ENCODE data around the gene MIS12. TPM values are rescaled to one million over a fixed set of nuclear protein-coding genes. Genes with fewer than 3 reads are reported as not detected.
A peak's percentile ranks its signal among the peaks of the same experiment; 100 is the strongest.

Gene MIS12
- total RNA-seq, 4 donors from 2014 or later, result 5.6 to 19.1 (median 12.9) TPM

DNA sequence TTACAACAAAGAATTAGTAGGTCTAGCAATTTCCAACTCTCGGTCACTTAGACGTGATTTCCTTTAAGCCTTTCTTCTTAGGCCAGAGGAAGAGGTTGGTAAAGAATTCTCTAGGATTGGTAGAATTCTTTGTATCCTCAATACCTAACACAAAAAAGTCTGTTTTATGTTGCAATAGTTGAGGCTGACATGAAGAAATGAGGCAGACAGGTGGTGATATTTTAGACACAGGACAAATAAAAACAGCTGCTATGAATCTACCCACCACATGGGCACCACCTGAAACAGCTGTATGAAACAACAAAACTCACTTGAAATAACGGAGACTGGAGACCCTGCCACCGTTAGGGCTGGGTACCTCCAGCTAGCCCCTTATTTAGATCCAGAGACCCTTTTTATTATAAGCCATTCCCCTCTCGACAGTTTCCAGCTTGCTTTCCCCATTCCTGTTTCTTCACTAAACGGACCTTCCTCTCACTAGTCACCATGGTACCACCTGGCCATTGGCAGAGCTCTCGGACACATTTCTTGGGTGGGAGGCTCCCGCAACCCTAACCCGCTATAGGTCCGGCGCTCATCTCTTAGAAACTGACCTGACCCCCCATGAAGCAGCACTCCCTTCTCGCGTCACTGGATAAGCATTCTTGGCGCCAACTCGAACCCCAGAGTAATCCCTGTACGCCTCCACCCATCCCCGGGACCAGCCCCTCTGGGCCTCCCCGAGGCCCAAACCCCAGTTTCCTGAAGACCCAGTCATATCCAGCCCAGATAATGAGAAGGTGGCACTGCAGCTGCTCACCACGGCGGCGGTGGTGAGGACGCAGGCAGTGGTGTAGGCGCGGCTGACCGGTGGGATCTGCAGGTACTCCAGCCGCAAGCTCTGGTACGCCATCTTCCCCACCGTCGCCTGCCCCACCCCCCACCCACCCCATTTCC, 828 bp upstream of the MIS12 start, which contains the start of gene DERL2:
Gene DERL2, minus strand, starts transcription at position 909 of the 936 bp plus-strand sequence. Its CDS starts 17 bp downstream, at position 892.
- Histone ChIP-seq H3K27me3 (no peaks in the 10 kb centered on the region), H3K27ac (peak within 1 kb of the TSS; percentile 98 to 99 (median 98)), H3K9me3 (no peaks in the 10 kb centered on the region), H3K36me3 (peaks cover 0 to 46% (median 15%) of the 10 kb centered on the region in 4 donors), H3K4me1 (peaks cover 14 to 30% (median 21%) of the 10 kb centered on the region in 4 donors), H3K4me3 (peak within 1 kb of the TSS; percentile 85 to 100 (median 92))
- 6 to 16% methylated on average over 9 to 29 of the region's 29 CpGs for WGBS, 2 donors (ENCODE audit: low coverage in 1 of 2)
- in situ Hi-C loops (cut with MboI; ENCODE audit: low pct_ligation_motif_present in 1 of 4, low pct_unique_long_range_greater_than_20kb in 1 of 4, low sequenced_read_pairs in 3 of 4) (no loop called here), intact Hi-C loops (cut with DNase I; ENCODE audit: low total_unique reads) (no loop called here)
- no peak for DNase-seq
- TF ChIP-seq POLR2AphosphoS5 (IDR thresholded peaks at IDR 0.05), result peak in 2 of 3 donors; percentile 25 to 39
- no peak for TF ChIP-seq POLR2A (IDR thresholded peaks at IDR 0.05)

DNA sequence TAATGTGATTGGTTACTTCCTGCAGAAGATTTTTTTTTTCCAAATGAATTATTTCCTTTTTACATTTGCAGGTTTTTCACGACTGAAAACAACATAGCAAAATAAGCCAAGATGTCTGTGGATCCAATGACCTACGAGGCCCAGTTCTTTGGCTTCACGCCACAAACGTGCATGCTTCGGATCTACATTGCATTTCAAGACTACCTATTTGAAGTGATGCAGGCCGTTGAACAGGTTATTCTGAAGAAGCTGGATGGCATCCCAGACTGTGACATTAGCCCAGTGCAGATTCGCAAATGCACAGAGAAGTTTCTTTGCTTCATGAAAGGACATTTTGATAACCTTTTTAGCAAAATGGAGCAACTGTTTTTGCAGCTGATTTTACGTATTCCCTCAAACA, 2.4 kb downstream of the MIS12 start:
- WGBS, 2 donors (ENCODE audit: low coverage in 1 of 2), result 82 to 83% methylated on average over 4 to 8 of the region's 8 CpGs
- no peak for TF ChIP-seq POLR2A (IDR thresholded peaks at IDR 0.05)
- no peak for TF ChIP-seq EP300 (IDR thresholded peaks at IDR 0.05; ENCODE audit: low read depth)
- no peak for TF ChIP-seq POLR2AphosphoS5 (IDR thresholded peaks at IDR 0.05)
- TF ChIP-seq, protein P1, sequence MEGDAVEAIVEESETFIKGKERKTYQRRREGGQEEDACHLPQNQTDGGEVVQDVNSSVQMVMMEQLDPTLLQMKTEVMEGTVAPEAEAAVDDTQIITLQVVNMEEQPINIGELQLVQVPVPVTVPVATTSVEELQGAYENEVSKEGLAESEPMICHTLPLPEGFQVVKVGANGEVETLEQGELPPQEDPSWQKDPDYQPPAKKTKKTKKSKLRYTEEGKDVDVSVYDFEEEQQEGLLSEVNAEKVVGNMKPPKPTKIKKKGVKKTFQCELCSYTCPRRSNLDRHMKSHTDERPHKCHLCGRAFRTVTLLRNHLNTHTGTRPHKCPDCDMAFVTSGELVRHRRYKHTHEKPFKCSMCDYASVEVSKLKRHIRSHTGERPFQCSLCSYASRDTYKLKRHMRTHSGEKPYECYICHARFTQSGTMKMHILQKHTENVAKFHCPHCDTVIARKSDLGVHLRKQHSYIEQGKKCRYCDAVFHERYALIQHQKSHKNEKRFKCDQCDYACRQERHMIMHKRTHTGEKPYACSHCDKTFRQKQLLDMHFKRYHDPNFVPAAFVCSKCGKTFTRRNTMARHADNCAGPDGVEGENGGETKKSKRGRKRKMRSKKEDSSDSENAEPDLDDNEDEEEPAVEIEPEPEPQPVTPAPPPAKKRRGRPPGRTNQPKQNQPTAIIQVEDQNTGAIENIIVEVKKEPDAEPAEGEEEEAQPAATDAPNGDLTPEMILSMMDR (IDR thresholded peaks at IDR 0.05), result no peak
- Histone ChIP-seq H3K4me3 (no peak overlapping the region), H3K4me1 (peaks cover 14 to 30% (median 21%) of the 10 kb centered on the region in 4 donors), H3K9me3 (no peaks in the 10 kb centered on the region), H3K27me3 (no peaks in the 10 kb centered on the region), H3K27ac (no peak overlapping the region), H3K36me3 (peaks cover 0 to 20% (median 8%) of the 10 kb centered on the region in 4 donors)
- in situ Hi-C loops (cut with MboI; ENCODE audit: low pct_ligation_motif_present in 1 of 4, low pct_unique_long_range_greater_than_20kb in 1 of 4, low sequenced_read_pairs in 3 of 4), result no loop called here
- intact Hi-C loops (cut with DNase I; ENCODE audit: low total_unique reads), result no loop called here
- DNase-seq, result no peak

DNA sequence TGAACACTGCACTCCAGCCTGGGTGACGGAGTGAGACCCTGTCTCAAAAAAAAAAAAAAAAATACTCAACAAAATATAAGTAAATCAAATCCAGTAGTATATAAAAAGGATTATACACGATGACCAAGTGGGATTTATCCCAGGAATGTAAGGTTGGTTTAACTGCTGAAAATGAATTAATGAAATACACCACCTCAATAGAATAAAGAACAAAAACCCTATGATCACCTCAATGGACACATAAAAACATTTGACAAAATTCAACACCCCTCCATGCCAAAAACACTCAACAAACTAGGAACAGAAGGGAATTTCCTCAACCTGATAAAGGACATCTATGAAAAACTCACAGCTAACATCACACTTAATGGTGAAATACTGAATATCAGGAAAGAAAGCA, 6.6 kb downstream of the MIS12 start:
- Histone ChIP-seq H3K4me3 (no peak overlapping the region), H3K27ac (no peak overlapping the region), H3K27me3 (no peaks in the 10 kb centered on the region), H3K4me1 (peaks cover 0 to 6% (median 2%) of the 10 kb centered on the region in 4 donors), H3K36me3 (peaks cover 0 to 16% (median 8%) of the 10 kb centered on the region in 4 donors), H3K9me3 (no peaks in the 10 kb centered on the region)
- intact Hi-C loops (cut with DNase I; ENCODE audit: low total_unique reads) (no loop called here), in situ Hi-C loops (cut with MboI; ENCODE audit: low pct_ligation_motif_present in 1 of 4, low pct_unique_long_range_greater_than_20kb in 1 of 4, low sequenced_read_pairs in 3 of 4) (no loop called here)
- no peak for TF ChIP-seq EP300 (IDR thresholded peaks at IDR 0.05; ENCODE audit: low read depth)
- TF ChIP-seq POLR2AphosphoS5 (IDR thresholded peaks at IDR 0.05), result no peak
- TF ChIP-seq, protein P1 (IDR thresholded peaks at IDR 0.05), result no peak
- no peak for TF ChIP-seq POLR2A (IDR thresholded peaks at IDR 0.05)
- no peak for DNase-seq
- 94 to 95% methylated on average over 2 of the region's 2 CpGs for WGBS, 2 donors (ENCODE audit: low coverage in 1 of 2)

DNA sequence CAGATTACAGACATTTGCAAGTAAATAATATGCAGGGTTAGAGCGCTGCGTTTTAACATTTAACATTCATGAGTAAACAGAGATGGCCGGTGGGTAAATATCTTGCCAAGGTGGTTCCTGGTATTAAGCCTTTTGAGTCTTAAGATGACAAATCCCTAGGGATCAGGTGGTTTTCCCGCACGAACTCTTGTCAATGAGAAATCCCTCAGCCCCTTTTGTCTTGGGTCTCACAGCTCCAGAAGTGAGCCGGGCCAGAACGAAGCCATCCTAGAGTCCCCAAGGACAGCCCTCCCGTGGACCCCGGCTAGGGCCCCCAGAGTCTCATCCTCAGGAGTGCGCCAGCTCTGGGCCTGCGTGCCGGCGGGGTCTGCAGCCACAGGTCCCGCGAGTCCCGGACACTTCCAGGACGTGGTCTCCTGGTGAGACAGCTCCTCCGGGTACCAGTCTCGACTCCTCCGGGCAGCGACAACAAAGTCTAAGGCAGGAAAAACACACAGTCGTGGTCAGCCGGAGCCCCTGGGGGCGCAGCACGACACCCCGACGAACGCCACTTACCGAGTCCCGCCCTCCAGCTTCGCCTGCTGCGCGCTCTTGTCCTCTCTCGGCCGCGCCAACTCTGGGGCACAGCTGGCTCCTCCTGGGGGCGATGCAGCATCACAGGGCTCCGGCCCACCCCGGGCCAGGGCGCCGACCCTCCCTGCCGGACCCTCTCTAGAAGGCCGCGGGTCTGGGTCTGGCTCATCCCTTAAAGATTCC, 13.3 kb downstream of the MIS12 start:
- DNase-seq, result no peak
- WGBS, 2 donors (ENCODE audit: low coverage in 1 of 2), result 41 to 53% methylated on average over 4 to 37 of the region's 44 CpGs
- TF ChIP-seq, protein P1 (IDR thresholded peaks at IDR 0.05), result no peak
- TF ChIP-seq POLR2AphosphoS5 (IDR thresholded peaks at IDR 0.05) (no peak), EP300 (IDR thresholded peaks at IDR 0.05; ENCODE audit: low read depth) (no peak), POLR2A (IDR thresholded peaks at IDR 0.05) (no peak)

More for the DNA sequence above, 13.3 kb downstream of the MIS12 start:
- no peak overlapping the region for H3K27ac ChIP-seq
- H3K4me1 ChIP-seq, result peaks cover 0 to 10% (median 7%) of the 10 kb centered on the region in 4 donors
- H3K27me3 ChIP-seq, result peaks cover 28% of the 10 kb centered on the region
- H3K36me3 ChIP-seq, result no peaks in the 10 kb centered on the region
- in situ Hi-C loops (cut with MboI; ENCODE audit: low pct_ligation_motif_present in 1 of 4, low pct_unique_long_range_greater_than_20kb in 1 of 4, low sequenced_read_pairs in 3 of 4), result no loop called here
- peak overlapping the region in 3 of 4 donors; percentile 24 to 60 (median 43) for H3K4me3 ChIP-seq
- H3K9me3 ChIP-seq, result no peaks in the 10 kb centered on the region
- intact Hi-C loops (cut with DNase I; ENCODE audit: low total_unique reads), result no loop called here

Data from transverse colon (tissue), 4 donors.